GM12874 (cell line): Measurements from ENCODE around the gene SIGLEC15.

ENCODE experiments used
- CTCF ChIP-seq: IDR thresholded peaks from 2 replicates; pipeline ENCODE4 v1.5.1; 2011; ENCODE audit warnings: low read depth, mild to moderate bottlenecking, control low read depth, low read length, moderate library complexity; ENCODE audit not compliant: insufficient read depth

SIGLEC15 gene

DNA sequence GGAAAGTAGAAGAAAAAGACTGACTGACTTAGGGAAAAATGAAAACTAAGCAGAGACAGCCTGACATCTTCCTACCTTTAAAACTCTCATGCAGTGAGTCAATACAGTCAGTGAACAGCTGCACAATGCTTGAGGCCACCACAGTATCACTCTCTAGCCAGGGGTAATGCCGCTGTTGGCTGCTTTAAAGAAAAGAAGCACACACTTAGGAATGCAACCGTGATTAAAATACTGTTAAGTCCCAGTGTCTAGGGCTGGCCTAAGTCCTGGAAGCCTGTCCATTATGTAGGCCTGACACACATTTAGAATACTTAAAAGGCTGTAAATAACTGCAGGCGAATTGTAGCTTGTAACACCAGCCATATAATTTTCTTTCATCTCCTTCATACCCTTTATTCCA lies 50.7 kb downstream of the SIGLEC15 start:
- no peak for TF ChIP-seq CTCF

GRCh38 chr18:45877403-45877802 lies 51.9 kb downstream of the SIGLEC15 start:
- TF ChIP-seq CTCF, result no peak

DNA sequence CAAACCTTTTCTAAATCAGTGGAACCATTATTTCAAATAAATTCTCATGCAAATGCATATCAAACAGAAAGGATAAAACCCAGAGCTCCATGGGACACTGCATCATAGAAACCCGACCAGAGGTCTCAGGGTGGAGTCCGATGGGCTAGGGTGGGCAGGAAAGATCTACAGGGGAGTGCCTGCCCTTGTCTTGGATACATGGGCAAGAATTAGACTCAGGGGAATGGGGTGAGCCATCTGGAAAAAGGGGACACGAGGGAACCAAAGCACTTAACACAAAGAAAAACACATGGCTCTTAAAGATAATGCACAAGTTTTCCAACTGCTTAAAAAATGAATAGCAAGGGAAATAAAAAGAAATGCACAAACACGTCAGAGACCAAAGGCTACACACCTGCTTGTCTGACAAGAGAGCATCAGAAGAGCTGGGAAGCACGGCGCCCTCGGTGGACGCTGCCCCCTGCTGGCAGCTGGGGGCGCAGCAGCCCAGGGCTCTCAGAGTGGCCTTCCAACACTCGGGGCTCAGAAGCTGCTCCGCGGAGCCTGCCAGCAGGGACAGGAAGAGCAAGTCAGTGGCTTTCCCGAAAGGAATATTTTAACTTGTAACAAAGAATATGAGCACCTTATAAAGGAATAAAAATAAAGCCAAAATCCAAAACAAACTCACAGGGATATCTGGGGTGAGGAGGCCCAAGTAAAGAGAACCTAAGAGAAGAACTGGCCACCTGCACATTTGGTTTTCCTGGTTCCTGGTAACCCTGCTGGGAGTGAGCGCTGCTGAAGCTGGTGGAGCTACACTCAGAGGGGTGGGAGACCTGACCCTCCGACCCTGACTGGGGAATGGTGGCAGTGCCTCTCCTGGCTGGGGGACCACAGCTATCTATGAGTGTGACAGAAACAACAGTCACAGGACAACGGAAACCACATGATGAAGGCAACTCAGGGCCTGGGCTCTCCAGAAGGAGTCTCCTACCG lies 54.5 kb downstream of the SIGLEC15 start:
- TF ChIP-seq CTCF, result peak; percentile 99

DNA sequence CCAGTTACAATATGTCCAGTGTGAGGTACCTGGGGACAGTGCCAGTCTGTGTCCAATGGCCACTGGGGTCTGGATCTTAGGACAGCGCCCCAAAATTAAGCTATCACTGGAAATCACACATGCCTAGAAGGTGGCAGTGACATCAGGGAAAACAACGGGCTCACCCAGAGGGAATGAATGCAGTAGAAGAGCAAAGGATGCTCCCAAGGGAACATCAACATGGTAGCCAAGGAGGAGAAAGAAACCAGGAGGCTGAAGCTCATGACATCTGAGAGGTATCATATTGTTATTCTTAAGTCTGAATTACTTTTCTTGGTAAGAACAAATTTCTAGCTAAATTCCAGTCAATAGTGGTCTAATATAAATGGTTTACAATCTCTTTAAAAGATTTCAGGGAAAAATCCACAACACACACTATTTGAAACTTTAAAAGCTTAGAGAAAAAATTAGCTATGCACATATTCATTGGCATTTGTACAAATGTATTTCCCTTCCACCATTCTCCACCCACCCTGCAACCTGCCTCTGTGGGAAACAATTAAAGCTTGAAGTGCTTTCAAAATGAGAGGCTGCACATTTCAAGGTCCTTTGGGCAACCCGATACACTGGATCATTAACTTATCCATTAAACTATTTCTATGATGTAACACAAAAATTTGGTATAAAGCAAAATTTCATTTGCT lies 55.5 kb downstream of the SIGLEC15 start:
- TF ChIP-seq CTCF, result no peak

DNA sequence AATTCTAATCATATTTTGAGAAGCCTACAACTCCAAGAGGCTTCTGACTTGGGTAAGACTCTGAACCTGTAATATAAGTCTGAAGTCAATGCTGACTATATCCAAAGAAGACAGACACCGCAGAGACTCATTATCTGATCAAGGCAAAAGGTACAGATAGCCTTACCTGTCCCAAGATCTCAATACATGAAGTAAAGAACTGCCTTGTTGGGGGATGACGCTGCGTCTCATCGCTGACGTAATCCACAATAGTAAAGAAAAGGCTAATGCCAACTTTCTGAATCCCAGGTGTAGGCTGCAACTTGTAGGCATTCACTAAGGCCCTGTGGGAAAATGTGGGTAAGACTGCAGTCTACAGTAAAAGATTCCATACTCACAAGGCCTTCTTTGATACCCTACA lies 62.1 kb downstream of the SIGLEC15 start:
- no peak for TF ChIP-seq CTCF

DNA sequence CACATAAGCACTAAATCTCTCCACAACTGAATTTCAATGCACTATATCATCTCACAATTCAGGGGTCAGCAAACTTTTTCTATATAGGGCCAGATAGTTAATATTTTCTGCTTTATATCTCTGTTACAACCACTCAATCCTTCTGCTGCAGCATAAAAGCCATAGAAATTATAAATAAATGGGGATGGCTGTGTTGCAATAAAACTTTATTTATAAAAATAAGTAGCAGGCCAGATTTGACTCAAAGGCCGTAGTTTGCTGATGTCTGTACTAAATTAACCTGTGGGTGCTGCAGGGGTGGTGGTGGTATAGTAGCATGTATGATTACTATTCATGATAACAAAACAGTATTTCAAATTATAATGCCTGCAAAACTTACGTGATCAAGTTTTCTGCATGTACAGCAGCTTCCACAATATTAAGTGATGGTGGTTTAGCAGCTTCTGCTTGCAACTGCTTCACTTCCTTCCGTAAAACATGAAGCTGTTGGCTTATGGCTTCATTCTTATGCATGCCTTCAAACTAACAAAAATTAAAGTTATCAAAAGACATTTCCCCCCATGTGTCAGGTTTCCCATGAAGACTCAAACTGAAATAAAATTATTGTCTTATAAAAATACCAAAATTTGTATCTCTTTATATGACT lies 64.1 kb downstream of the SIGLEC15 start:
- TF ChIP-seq CTCF, result no peak

GRCh38 chr18:45890606-45891005 lies 65.1 kb downstream of the SIGLEC15 start:
- TF ChIP-seq CTCF, result no peak
